Measurements from ENCODE around the gene TPPP.
"Not testable (repeated sequence)": the region's sequence is repeated elsewhere in the genome, so short reads cannot be mapped to it uniquely, and the experiment has no call there.

Gene TPPP

GRCh38 chr5:637581-638450 is 55.3 kb downstream of the TPPP start:
- POLR2A ChIA-PET = no interaction called here
- CTCF ChIA-PET = no interaction called here
- no peak for DNase-seq (ENCODE audit: extremely low spot score)
- TF ChIP-seq FOXM1 (IDR thresholded peaks at IDR 0.05; ENCODE audit: borderline replicate concordance) = no peak
- no peak for TF ChIP-seq SP1 (IDR thresholded peaks at IDR 0.05)
- TF ChIP-seq ELF4 (IDR thresholded peaks at IDR 0.05) = no peak
- TF ChIP-seq CTBP1 (IDR thresholded peaks at IDR 0.05; ENCODE audit: borderline replicate concordance) = no peak
- no peak for TF ChIP-seq L3MBTL2 (conservative IDR thresholded peaks at IDR 0.05)
- TF ChIP-seq FOXK2 (IDR thresholded peaks at IDR 0.05) = no peak
- no peak for TF ChIP-seq ARNT (IDR thresholded peaks at IDR 0.05)
- no peak for TF ChIP-seq NFRKB (IDR thresholded peaks at IDR 0.05)
- TF ChIP-seq HDGF (IDR thresholded peaks at IDR 0.05; ENCODE audit: borderline replicate concordance) = no peak
- TF ChIP-seq SUZ12 (IDR thresholded peaks at IDR 0.05) = no peak
- no peak for TF ChIP-seq LEF1 (IDR thresholded peaks at IDR 0.05; ENCODE audit: borderline replicate concordance)
- no peak for TF ChIP-seq ZNF384 (IDR thresholded peaks at IDR 0.05)
- no peak for TF ChIP-seq BHLHE40 (IDR thresholded peaks at IDR 0.05; ENCODE audit: borderline replicate concordance)
- TF ChIP-seq FOXA1 (IDR thresholded peaks at IDR 0.05) = no peak
- TF ChIP-seq TARDBP (IDR thresholded peaks at IDR 0.05) = no peak
- TF ChIP-seq PKNOX1 (IDR thresholded peaks at IDR 0.05) = no peak

- TF ChIP-seq ELF4 (IDR thresholded peaks at IDR 0.05) = no peak
- TF ChIP-seq L3MBTL2 (conservative IDR thresholded peaks at IDR 0.05) = no peak
- TF ChIP-seq ARNT (IDR thresholded peaks at IDR 0.05) = no peak
- TF ChIP-seq SP1 (IDR thresholded peaks at IDR 0.05) = no peak
- TF ChIP-seq ZNF384 (IDR thresholded peaks at IDR 0.05) = no peak
- TF ChIP-seq BHLHE40 (IDR thresholded peaks at IDR 0.05; ENCODE audit: borderline replicate concordance) = no peak
- TF ChIP-seq CTBP1 (IDR thresholded peaks at IDR 0.05; ENCODE audit: borderline replicate concordance) = no peak
- TF ChIP-seq SUZ12 (IDR thresholded peaks at IDR 0.05) = no peak
- no peak for TF ChIP-seq FOXM1 (IDR thresholded peaks at IDR 0.05; ENCODE audit: borderline replicate concordance)
- POLR2A ChIA-PET = no interaction called here
- CTCF ChIA-PET = no interaction called here
- no peak for DNase-seq (ENCODE audit: extremely low spot score)
Measured at GRCh38 chr5:636951-637350, 56.2 kb downstream of the TPPP start.

- POLR2A ChIA-PET = interaction anchor here (1.4 kb wide), 1 partner anchor 162 kb away, joined by 4 read pairs; no protein-coding TSS in a partner anchor
- no peak for TF ChIP-seq FOXA1 (IDR thresholded peaks at IDR 0.05)
- no peak for TF ChIP-seq PKNOX1 (IDR thresholded peaks at IDR 0.05)
- no peak for TF ChIP-seq HDGF (IDR thresholded peaks at IDR 0.05; ENCODE audit: borderline replicate concordance)
- no peak for TF ChIP-seq SP1 (IDR thresholded peaks at IDR 0.05)
- no peak for TF ChIP-seq SUZ12 (IDR thresholded peaks at IDR 0.05)
- no peak for TF ChIP-seq FOXM1 (IDR thresholded peaks at IDR 0.05; ENCODE audit: borderline replicate concordance)
- no peak for TF ChIP-seq ARNT (IDR thresholded peaks at IDR 0.05)
- no peak for TF ChIP-seq L3MBTL2 (conservative IDR thresholded peaks at IDR 0.05)
- TF ChIP-seq BHLHE40 (IDR thresholded peaks at IDR 0.05; ENCODE audit: borderline replicate concordance) = no peak
- TF ChIP-seq TARDBP (IDR thresholded peaks at IDR 0.05) = no peak
- no peak for TF ChIP-seq ZNF384 (IDR thresholded peaks at IDR 0.05)
- TF ChIP-seq LEF1 (IDR thresholded peaks at IDR 0.05; ENCODE audit: borderline replicate concordance) = no peak
- TF ChIP-seq NFRKB (IDR thresholded peaks at IDR 0.05) = no peak
- no peak for TF ChIP-seq ELF4 (IDR thresholded peaks at IDR 0.05)
- TF ChIP-seq FOXK2 (IDR thresholded peaks at IDR 0.05) = no peak
- TF ChIP-seq CTBP1 (IDR thresholded peaks at IDR 0.05; ENCODE audit: borderline replicate concordance) = no peak
- no peak for DNase-seq (ENCODE audit: extremely low spot score)
- CTCF ChIA-PET = no interaction called here
Measured at GRCh38 chr5:635306-636055, 57.7 kb downstream of the TPPP start.

- DNase-seq (ENCODE audit: extremely low spot score) = no peak
- CTCF ChIA-PET = interaction anchor here (1.4 kb wide), 1 partner anchor 187 kb away, joined by 3 read pairs; no protein-coding TSS in a partner anchor
- POLR2A ChIA-PET = interaction anchor here (1.4 kb wide), 1 partner anchor 161 kb away, joined by 4 read pairs; no protein-coding TSS in a partner anchor
- TF ChIP-seq L3MBTL2 (conservative IDR thresholded peaks at IDR 0.05) (no peak), ZNF384 (IDR thresholded peaks at IDR 0.05) (no peak), BHLHE40 (IDR thresholded peaks at IDR 0.05; ENCODE audit: borderline replicate concordance) (no peak), PKNOX1 (IDR thresholded peaks at IDR 0.05) (no peak), SP1 (IDR thresholded peaks at IDR 0.05) (no peak), TARDBP (IDR thresholded peaks at IDR 0.05) (no peak), NFRKB (IDR thresholded peaks at IDR 0.05) (no peak), FOXK2 (IDR thresholded peaks at IDR 0.05) (no peak), HDGF (IDR thresholded peaks at IDR 0.05; ENCODE audit: borderline replicate concordance) (no peak), LEF1 (IDR thresholded peaks at IDR 0.05; ENCODE audit: borderline replicate concordance) (no peak), ELF4 (IDR thresholded peaks at IDR 0.05) (no peak)
Measured at GRCh38 chr5:634191-634590, 59.0 kb downstream of the TPPP start.

GRCh38 chr5:633501-633955 is 59.6 kb downstream of the TPPP start:
- ChIA-PET CTCF (interaction anchor here (1.4 kb wide), 1 partner anchor 187 kb away, joined by 3 read pairs; no protein-coding TSS in a partner anchor), POLR2A (interaction anchor here (1.4 kb wide), 1 partner anchor 160 kb away, joined by 4 read pairs; no protein-coding TSS in a partner anchor)
- no peak for TF ChIP-seq FOXA1 (IDR thresholded peaks at IDR 0.05)
- no peak for TF ChIP-seq ARNT (IDR thresholded peaks at IDR 0.05)
- TF ChIP-seq TARDBP (IDR thresholded peaks at IDR 0.05) = no peak
- no peak for TF ChIP-seq FOXM1 (IDR thresholded peaks at IDR 0.05; ENCODE audit: borderline replicate concordance)
- no peak for TF ChIP-seq ELF4 (IDR thresholded peaks at IDR 0.05)
- TF ChIP-seq FOXK2 (IDR thresholded peaks at IDR 0.05) = no peak
- TF ChIP-seq ZNF384 (IDR thresholded peaks at IDR 0.05) = no peak
- TF ChIP-seq SUZ12 (IDR thresholded peaks at IDR 0.05) = no peak
- TF ChIP-seq HDGF (IDR thresholded peaks at IDR 0.05; ENCODE audit: borderline replicate concordance) = no peak
- no peak for TF ChIP-seq SP1 (IDR thresholded peaks at IDR 0.05)
- TF ChIP-seq BHLHE40 (IDR thresholded peaks at IDR 0.05; ENCODE audit: borderline replicate concordance) = no peak
- TF ChIP-seq CTBP1 (IDR thresholded peaks at IDR 0.05; ENCODE audit: borderline replicate concordance) = no peak
- no peak for TF ChIP-seq NFRKB (IDR thresholded peaks at IDR 0.05)
- no peak for TF ChIP-seq LEF1 (IDR thresholded peaks at IDR 0.05; ENCODE audit: borderline replicate concordance)
- no peak for TF ChIP-seq L3MBTL2 (conservative IDR thresholded peaks at IDR 0.05)
- no peak for TF ChIP-seq PKNOX1 (IDR thresholded peaks at IDR 0.05)
- DNase-seq (ENCODE audit: extremely low spot score) = no peak

GRCh38 chr5:628351-629205 is 64.6 kb downstream of the TPPP start:
- POLR2A ChIA-PET; CTCF ChIA-PET; DNase-seq (ENCODE audit: extremely low spot score): not testable (repeated sequence)

Measured in HEK293T (cell line).